SU-DHL-6 (cell line): Measurements from ENCODE around the gene VPS4B.

Experiments
- CTCF ChIP-seq: fragments of 200-600 bp; sonication (generic); IDR thresholded peaks from one replicate; pipeline ENCODE4 v1.5.1; 2017; ENCODE audit warnings: antibody characterized with exemption, mild to moderate bottlenecking, low read length, moderate library complexity; ENCODE audit not compliant: insufficient read depth, poor library complexity, severe bottlenecking
- EZH2phosphoT487 ChIP-seq: fragments of 200-600 bp; sonication (generic), shearing (Covaris generic); conservative IDR thresholded peaks from 2 replicates; pipeline ENCODE4 v1.6.1; 2018; ENCODE audit warnings: mild to moderate bottlenecking, antibody characterized with exemption, low read length, moderate library complexity, mixed read lengths

GRCh38 chr18:63444580-63444979 is 22.3 kb upstream of the VPS4B start:
- TF ChIP-seq EZH2phosphoT487, result no peak
- no peak for TF ChIP-seq CTCF
